WERI-Rb-1 (cell line): ENCODE results near the gene PELI2.

ENCODE experiments used
- DNase-seq: peaks from one replicate; pipeline ENCODE4 v3.0.0-alpha.2; 2020
- H3K27ac ChIP-seq: fragments of 250-450 bp; sonication (Bioruptor Pico); 2 replicates; pipeline ENCODE4 v1.5.1; 2020; ENCODE audit warnings: mild to moderate bottlenecking, moderate library complexity
- H3K27me3 ChIP-seq: fragments of 250-450 bp; sonication (Bioruptor Pico); 2 replicates; pipeline ENCODE4 v1.5.1; 2021; ENCODE audit warnings: mild to moderate bottlenecking, low read depth, moderate library complexity; ENCODE audit not compliant: insufficient read depth, severe bottlenecking
- H3K36me3 ChIP-seq: fragments of 250-450 bp; sonication (Bioruptor Pico); 2 replicates; pipeline ENCODE4 v1.5.1; 2020; ENCODE audit warnings: mild to moderate bottlenecking, moderate library complexity
- H3K4me3 ChIP-seq: 2 replicates; pipeline ENCODE4 v1.5.1; 2011; ENCODE audit warnings: low read depth, mild to moderate bottlenecking, control low read depth, low read length
- H3K9me3 ChIP-seq: fragments of 250-450 bp; sonication (Bioruptor Pico); 2 replicates; pipeline ENCODE4 v1.5.1; 2021; ENCODE audit warnings: mild to moderate bottlenecking, moderate library complexity; ENCODE audit not compliant: severe bottlenecking
- TF ChIP-seq, protein P1 (sequence below): IDR thresholded peaks from 2 replicates; pipeline ENCODE4 v1.5.1; 2011; ENCODE audit warnings: low read depth, mild to moderate bottlenecking, control low read depth, inconsistent platforms, low read length

The PELI2 gene

DNA sequence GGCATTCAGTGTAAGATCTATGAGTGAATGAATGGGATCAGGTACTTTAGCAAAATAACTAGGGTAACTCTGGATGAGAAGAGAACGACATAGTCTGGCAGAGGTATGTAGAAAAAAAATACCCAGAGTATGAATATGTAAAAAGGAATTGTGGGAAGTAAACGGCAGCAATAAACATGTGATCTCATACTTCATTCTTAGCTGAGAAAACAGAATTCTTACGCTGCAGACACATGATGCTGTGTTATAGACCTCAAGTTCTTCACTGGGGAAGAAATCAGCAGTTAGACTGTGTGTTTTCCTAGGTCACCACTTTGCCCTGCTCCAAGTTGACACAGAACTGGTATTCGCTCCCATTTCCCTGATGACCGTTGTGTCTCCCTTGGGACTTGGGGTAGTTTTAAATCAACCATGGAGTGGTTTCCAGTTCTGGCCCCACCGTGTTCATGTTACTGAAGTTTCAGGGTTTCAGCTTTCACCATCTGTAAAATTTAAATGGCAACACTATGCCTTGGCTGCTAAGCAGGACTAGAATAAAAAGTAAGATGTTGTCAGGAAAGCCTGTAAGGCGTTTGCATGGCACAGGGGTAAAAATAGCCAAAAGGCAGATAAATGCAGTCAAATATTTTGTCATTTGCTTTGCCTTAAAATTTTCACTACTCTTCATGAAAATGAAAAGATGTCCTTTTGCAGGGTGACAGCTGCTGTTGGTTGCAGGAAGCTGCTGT lies 223.7 kb downstream of the PELI2 start:
- no peaks in the 10 kb centered on the region for H3K9me3 ChIP-seq
- no peaks in the 10 kb centered on the region for H3K36me3 ChIP-seq
- no peak overlapping the region for H3K4me3 ChIP-seq
- no peaks in the 10 kb centered on the region for H3K27me3 ChIP-seq
- H3K27ac ChIP-seq, result no peak overlapping the region
- TF ChIP-seq, protein P1, sequence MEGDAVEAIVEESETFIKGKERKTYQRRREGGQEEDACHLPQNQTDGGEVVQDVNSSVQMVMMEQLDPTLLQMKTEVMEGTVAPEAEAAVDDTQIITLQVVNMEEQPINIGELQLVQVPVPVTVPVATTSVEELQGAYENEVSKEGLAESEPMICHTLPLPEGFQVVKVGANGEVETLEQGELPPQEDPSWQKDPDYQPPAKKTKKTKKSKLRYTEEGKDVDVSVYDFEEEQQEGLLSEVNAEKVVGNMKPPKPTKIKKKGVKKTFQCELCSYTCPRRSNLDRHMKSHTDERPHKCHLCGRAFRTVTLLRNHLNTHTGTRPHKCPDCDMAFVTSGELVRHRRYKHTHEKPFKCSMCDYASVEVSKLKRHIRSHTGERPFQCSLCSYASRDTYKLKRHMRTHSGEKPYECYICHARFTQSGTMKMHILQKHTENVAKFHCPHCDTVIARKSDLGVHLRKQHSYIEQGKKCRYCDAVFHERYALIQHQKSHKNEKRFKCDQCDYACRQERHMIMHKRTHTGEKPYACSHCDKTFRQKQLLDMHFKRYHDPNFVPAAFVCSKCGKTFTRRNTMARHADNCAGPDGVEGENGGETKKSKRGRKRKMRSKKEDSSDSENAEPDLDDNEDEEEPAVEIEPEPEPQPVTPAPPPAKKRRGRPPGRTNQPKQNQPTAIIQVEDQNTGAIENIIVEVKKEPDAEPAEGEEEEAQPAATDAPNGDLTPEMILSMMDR, result no peak
- DNase-seq, result no peak

DNA sequence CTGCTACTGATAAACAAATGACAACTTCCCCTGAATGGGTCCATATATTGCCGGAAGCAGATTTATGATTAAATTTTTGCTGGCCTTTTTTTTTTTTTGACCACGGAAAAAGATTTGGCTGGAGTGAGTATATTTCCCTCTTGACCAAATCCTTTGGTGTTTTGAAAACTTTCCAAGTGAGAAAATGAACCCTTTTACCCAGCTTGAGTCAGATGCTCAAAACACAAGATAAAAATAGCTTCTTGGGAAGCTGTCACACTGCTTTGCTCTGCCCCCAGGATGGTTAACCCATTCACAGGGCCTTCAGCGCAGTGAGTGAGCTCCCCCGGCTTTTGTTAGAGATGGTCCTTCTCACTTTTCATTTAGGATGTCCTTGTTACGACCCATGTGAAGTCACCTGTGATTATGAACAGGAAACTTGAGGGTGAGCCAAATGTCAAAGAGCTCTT lies 224.3 kb downstream of the PELI2 start:
- H3K36me3 ChIP-seq, result no peaks in the 10 kb centered on the region
- H3K27me3 ChIP-seq, result no peaks in the 10 kb centered on the region
- no peak overlapping the region for H3K27ac ChIP-seq
- H3K4me3 ChIP-seq, result no peak overlapping the region
- TF ChIP-seq, protein P1, result no peak
- no peaks in the 10 kb centered on the region for H3K9me3 ChIP-seq
- no peak for DNase-seq

DNA sequence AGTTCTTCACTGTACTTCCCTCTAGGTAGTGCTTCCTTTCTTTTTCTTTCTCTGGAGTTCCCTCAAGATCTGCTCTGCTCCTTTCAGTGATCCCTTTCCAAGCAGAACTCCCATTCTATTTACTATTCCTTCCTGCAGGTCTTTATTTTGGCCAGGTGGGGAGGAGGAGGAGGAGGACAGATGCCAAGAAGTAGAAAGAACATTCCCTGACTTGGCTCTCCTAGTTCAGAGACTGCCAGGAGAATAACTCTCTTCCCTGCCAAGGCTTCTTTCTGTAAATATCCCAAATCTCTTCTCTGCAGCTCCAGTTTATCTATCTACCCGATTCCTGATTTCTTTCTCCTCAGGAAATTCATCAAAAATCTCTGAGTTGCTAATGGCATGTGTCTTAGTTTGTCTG lies 231.7 kb downstream of the PELI2 start:
- Histone ChIP-seq H3K36me3 (no peaks in the 10 kb centered on the region), H3K27me3 (no peaks in the 10 kb centered on the region), H3K9me3 (no peaks in the 10 kb centered on the region), H3K27ac (no peak overlapping the region), H3K4me3 (no peak overlapping the region)
- TF ChIP-seq, protein P1, result no peak
- DNase-seq, result no peak
